GM12874 (cell line): Measurements from ENCODE around the gene TGFBR3.

Experiments
- CTCF ChIP-seq: IDR thresholded peaks from 2 replicates; pipeline ENCODE4 v1.5.1; 2011; ENCODE audit warnings: low read depth, mild to moderate bottlenecking, control low read depth, low read length, moderate library complexity; ENCODE audit not compliant: insufficient read depth

TGFBR3 gene

DNA sequence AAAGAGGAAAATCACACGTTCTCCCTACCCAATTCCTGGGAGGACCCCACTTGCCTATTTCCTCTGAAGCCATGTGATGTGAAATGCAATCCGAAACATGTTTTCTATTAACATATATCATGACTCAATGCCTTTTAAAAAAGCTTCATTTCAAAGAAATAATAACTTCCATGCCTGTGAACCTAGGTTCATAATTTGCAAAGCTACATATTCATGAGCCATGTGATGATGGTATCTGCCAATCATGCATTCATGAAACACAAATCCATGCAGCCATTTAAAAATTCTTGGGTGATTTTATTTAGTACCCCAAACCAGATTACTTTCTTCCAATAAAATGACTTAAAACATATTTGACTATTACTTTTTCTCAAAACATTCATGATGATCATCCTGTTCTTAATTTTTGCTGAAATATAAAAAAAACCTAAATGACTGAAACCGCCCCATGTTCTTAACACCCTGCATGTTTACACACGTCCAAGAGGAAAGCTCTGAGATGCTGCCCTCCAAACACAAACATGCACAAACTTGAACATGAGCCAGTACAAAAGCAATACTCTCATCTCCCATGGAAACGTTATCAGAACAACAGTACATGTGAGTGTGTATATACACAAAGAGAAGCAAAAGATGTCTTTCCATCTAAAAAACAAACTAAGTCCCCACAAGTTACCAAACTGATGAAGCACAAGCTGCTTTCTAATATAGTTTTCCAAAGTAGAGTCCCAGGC lies 140.1 kb downstream of the TGFBR3 start:
- no peak for TF ChIP-seq CTCF

DNA sequence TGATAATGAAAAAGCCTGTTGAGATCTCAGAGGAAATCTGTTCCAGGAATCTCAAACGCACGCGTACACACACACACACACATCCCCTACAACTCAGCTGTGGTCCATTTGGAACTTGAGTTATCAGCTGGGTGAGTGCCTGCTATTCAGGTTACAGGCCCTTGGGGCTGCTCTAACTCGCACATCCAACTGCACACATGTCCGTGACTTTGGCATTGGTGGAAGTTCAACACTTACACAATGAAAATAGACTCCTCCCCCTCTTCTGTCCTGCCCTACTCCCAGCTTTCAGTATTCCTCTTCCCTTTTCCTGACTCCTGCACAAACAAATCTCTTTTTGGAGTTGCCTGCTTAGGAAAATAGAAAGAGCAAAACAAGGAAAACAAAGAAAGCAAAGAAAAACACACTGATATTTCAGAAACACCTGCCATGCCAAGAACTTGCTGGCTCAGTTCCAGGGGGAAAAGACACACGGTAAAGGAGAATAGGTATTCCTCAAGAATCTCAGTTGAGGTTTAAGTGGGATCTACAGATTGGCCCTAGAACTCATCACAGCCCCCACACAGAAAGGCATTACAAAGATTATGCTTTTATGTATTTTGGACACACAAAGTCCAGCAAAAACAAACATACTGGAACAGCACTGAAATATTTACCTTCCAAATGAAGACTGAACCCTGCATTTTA lies 140.9 kb downstream of the TGFBR3 start:
- no peak for TF ChIP-seq CTCF

DNA sequence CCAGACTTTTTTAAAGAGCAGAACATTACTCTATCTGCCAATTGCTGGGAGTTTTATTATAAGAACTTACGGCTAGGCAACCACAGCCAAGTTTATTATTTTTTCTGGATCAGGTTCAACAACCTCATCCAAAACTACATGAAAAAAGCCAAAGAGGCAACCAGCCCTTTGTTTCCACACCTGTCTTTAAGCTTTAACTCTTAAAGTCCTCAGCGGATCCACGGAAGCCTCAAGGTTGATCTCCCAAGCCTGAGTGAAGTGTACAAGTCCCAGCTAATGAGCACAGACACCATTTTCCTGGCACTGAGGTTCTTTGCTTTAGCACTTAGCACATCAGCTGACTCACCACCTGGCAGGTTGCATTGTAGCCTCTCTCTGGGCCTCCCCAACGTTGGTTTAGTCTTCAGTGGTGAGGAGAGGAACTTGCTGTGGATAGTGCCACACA lies 143.1 kb downstream of the TGFBR3 start:
- TF ChIP-seq CTCF = no peak

DNA sequence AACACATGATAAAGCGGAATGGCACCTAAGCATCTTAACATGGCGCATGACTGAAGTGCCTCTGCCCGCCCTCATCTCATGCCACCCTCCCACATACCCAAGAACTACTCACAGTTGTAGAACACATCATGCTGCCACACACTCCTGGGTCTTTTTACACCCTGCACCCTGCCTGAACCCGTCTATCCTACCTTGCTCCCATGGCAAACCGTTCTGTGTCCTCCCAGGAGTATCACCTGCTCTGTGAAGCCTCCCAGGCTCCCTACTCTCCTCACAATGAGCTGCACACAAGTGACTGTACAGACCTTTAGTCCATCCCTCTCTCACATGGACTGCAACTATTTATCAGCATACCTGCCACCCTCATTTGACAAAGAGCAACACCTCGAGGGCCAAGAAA lies 144.0 kb downstream of the TGFBR3 start:
- TF ChIP-seq CTCF = no peak

DNA sequence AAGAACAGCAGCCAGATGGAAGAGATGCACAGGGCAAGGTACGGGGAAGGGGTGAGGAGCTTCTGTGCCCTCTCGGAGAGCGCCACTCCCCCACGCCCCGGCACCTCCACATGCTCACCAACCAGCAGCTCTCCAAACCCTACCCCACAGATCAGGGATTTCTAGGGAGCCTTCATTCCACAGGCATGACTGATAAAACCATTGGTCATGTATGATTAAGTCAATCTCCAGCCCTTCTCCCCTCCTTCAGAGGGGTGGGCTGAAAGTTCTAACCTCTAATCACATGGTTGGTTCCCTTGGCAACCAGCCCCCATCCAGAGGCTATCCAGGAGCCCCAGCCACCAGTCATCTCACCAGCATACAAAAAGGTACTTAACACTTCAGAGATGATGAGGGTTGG lies 144.7 kb downstream of the TGFBR3 start:
- no peak for TF ChIP-seq CTCF

DNA sequence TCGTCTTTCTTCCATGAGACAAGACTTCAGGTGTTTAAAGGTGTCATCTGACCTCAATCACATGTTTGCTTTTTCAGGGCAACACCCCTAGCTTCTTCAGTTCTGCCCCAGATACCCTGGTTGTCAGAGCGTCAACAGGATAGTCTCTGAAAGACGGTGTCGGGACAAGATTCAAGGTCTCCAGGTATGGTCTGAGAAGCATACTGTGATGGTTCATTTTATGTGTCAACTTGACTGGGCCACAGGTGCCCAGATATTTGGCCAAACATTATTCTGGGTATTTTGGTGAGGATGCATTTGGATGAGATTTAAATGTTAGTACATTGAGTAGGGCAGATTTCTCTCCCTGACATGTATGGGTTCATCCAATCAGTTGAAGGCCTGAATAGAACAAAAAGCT lies 148.3 kb downstream of the TGFBR3 start:
- TF ChIP-seq CTCF = no peak

GRCh38 chr1:91736715-91737615 lies 149.0 kb downstream of the TGFBR3 start:
- no peak for TF ChIP-seq CTCF
